Measurements from ENCODE around the gene KRT27. TPM values are rescaled to one million over a fixed set of nuclear protein-coding genes. Genes with fewer than 3 reads are reported as not detected.
A peak's percentile ranks its signal among the peaks of the same experiment; 100 is the strongest.

The KRT27 gene
- total RNA-seq, 1 donor from 2014 or later, result not detected

DNA sequence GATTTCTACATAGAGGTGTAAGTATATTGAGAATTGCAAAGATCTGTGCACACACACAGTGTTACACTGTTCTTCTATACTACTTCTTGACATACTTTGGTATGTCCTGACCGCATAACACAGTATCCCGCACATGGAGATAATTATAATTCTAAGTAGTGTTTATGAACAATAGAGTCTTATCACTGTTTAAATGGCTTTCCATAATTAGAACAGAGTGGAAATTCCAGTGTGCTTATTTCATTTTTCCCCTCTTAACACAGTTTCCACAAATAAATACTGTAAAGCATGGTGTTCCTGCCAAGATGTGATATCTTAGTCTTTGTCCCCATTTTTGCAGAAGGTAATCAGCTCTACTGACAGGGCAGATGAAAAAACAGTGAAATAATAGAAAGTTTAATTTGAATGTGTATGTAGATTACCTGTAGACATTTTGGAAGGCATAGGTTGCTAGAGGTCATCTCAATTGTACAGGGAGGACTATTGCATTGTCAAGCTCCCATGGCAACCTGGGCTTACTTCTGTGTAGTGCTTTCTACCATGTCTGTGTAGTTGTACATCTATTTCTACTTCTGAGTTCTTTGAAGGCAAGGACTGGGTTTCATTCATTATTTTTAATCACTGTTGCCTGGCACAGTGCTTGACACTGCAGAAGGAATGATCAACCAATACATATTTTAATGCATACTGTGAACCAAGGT lies 27.5 kb upstream of the KRT27 start:
- Histone ChIP-seq H4K20me1 (ENCODE audit: low read depth) (no peaks in the 10 kb centered on the region), H2AFZ (replicated peaks) (no peak overlapping the region), H3F3A (ENCODE audit: low read depth) (no peaks in the 10 kb centered on the region), H3K27me3 (peaks cover 99% of the 10 kb centered on the region), H3K9me3 (ENCODE audit: low read depth) (no peaks in the 10 kb centered on the region), H3K79me2 (ENCODE audit: low read depth) (no peaks in the 10 kb centered on the region), H3K9ac (no peak overlapping the region), H3K4me1 (no peaks in the 10 kb centered on the region), H3K27ac (no peak overlapping the region), H3K4me3 (no peak overlapping the region), H3K4me2 (no peak overlapping the region), H3K36me3 (no peaks in the 10 kb centered on the region)
- Mint-ChIP-seq H3K27me3 (ENCODE audit: insufficient read depth, low read depth) (peaks cover 4% of the 10 kb centered on the region), H3K4me3 (no peak overlapping the region), H3K4me1 (no peaks in the 10 kb centered on the region), H3K36me3 (no peaks in the 10 kb centered on the region), H3K9me3 (no peaks in the 10 kb centered on the region), H3K27ac (no peak overlapping the region)
- DNase-seq (ENCODE audit: low spot score), result no peak
- TF ChIP-seq EZH2phosphoT487 (IDR thresholded peaks at IDR 0.05) (no peak), EZH2 (IDR thresholded peaks at IDR 0.05) (no peak)
- TF ChIP-seq, protein P1, sequence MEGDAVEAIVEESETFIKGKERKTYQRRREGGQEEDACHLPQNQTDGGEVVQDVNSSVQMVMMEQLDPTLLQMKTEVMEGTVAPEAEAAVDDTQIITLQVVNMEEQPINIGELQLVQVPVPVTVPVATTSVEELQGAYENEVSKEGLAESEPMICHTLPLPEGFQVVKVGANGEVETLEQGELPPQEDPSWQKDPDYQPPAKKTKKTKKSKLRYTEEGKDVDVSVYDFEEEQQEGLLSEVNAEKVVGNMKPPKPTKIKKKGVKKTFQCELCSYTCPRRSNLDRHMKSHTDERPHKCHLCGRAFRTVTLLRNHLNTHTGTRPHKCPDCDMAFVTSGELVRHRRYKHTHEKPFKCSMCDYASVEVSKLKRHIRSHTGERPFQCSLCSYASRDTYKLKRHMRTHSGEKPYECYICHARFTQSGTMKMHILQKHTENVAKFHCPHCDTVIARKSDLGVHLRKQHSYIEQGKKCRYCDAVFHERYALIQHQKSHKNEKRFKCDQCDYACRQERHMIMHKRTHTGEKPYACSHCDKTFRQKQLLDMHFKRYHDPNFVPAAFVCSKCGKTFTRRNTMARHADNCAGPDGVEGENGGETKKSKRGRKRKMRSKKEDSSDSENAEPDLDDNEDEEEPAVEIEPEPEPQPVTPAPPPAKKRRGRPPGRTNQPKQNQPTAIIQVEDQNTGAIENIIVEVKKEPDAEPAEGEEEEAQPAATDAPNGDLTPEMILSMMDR (IDR thresholded peaks at IDR 0.05), result no peak

DNA sequence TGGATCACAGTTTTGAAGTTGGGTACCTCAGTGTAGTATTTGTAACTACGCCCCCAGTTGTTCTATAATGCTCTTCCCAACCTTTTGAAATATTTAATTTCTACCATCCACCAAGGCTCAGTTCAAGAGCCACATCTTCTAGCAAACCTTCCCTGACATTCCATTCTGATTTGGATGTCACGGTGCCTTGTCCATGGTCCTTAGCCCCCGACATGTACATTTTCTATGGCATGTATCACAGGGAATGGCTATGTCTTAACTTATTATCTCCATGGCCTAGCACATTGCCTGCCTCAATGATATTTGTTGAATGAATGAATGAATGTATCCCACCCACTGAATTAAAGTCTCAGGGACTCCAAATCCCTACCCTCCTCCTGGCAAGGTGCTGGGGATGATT lies 23.8 kb upstream of the KRT27 start:
- DNase-seq (ENCODE audit: low spot score), result no peak
- no peaks in the 10 kb centered on the region for H3K9me3 ChIP-seq (ENCODE audit: low read depth)
- Mint-ChIP-seq H3K27me3 (ENCODE audit: insufficient read depth, low read depth) (peaks cover 8% of the 10 kb centered on the region), H3K9me3 (no peaks in the 10 kb centered on the region), H3K36me3 (no peaks in the 10 kb centered on the region), H3K4me1 (no peaks in the 10 kb centered on the region), H3K27ac (no peak overlapping the region), H3K4me3 (no peak overlapping the region)
- TF ChIP-seq EZH2 (IDR thresholded peaks at IDR 0.05) (no peak), EZH2phosphoT487 (IDR thresholded peaks at IDR 0.05) (no peak)
- TF ChIP-seq, protein P1 (IDR thresholded peaks at IDR 0.05), result no peak
- no peak overlapping the region for H2AFZ ChIP-seq (replicated peaks)
- H3K79me2 ChIP-seq (ENCODE audit: low read depth), result no peaks in the 10 kb centered on the region
- H3K4me3 ChIP-seq, result no peak overlapping the region
- H3K27ac ChIP-seq, result no peak overlapping the region
- peaks cover 92% of the 10 kb centered on the region for H3K27me3 ChIP-seq
- H4K20me1 ChIP-seq (ENCODE audit: low read depth), result no peaks in the 10 kb centered on the region
- H3K36me3 ChIP-seq, result no peaks in the 10 kb centered on the region
- H3K4me1 ChIP-seq, result no peaks in the 10 kb centered on the region
- H3K4me2 ChIP-seq, result no peak overlapping the region
- H3K9ac ChIP-seq, result no peak overlapping the region
- no peaks in the 10 kb centered on the region for H3F3A ChIP-seq (ENCODE audit: low read depth)

DNA sequence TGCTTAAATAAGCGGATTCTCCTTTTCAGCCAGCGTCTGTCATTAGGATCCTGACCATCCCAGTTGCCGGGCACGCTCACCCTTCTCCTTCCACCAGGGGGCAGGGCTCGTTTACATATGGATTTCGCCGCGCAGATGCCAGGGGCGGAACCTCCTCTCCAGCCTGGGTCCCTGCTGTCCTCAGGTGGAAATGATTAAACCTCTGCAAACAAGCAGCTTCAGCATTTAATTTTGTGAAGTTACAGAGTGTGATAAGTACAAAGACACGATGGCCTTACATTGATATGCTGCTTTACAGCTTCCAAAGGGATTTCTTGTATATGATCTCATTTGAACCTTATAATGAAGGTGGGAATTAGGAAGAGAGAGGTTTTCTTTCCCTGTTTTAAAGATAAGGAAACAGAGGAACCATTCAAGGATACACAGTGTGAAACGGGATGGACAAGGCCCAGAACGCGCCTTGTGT lies 21.3 kb upstream of the KRT27 start:
- no peaks in the 10 kb centered on the region for H3K36me3 ChIP-seq
- no peak for TF ChIP-seq EZH2phosphoT487 (IDR thresholded peaks at IDR 0.05)
- TF ChIP-seq, protein P1 (IDR thresholded peaks at IDR 0.05), result peak; percentile 96
- H3K27ac ChIP-seq, result no peak overlapping the region
- no peak overlapping the region for H3K4me3 ChIP-seq
- peak; percentile 90 for DNase-seq (ENCODE audit: low spot score)
- H3K4me1 ChIP-seq, result no peaks in the 10 kb centered on the region
- Mint-ChIP-seq H3K4me1 (no peaks in the 10 kb centered on the region), H3K36me3 (no peaks in the 10 kb centered on the region), H3K4me3 (peak overlapping the region; percentile 4), H3K9me3 (no peaks in the 10 kb centered on the region), H3K27ac (no peak overlapping the region), H3K27me3 (ENCODE audit: insufficient read depth, low read depth) (peaks cover 13% of the 10 kb centered on the region)
- H3K27me3 ChIP-seq, result peaks cover 91% of the 10 kb centered on the region
- H3K79me2 ChIP-seq (ENCODE audit: low read depth), result no peaks in the 10 kb centered on the region
- H3K9me3 ChIP-seq (ENCODE audit: low read depth), result no peaks in the 10 kb centered on the region
- no peak overlapping the region for H3K9ac ChIP-seq
- H2AFZ ChIP-seq (replicated peaks), result peak overlapping the region; percentile 47
- H3K4me2 ChIP-seq, result no peak overlapping the region
- no peaks in the 10 kb centered on the region for H3F3A ChIP-seq (ENCODE audit: low read depth)
- no peaks in the 10 kb centered on the region for H4K20me1 ChIP-seq (ENCODE audit: low read depth)
